KOPT-K1 (cell line): ENCODE results near the gene ARHGAP25.

Source experiments
- H3K27ac ChIP-seq: fragments of 200-600 bp; sonication (generic); 2 replicates; pipeline ENCODE4 v1.5.1; 2016; ENCODE audit warnings: antibody characterized with exemption, mild to moderate bottlenecking, low read depth, low read length; ENCODE audit not compliant: poor library complexity, severe bottlenecking
- H3K36me3 ChIP-seq: fragments of 200-600 bp; sonication (generic); 2 replicates; pipeline ENCODE4 v1.5.1; 2017; ENCODE audit warnings: antibody characterized with exemption, mild to moderate bottlenecking, low read length, moderate library complexity; ENCODE audit not compliant: insufficient read depth
- H3K9me3 ChIP-seq: fragments of 200-600 bp; sonication (generic); 2 replicates; pipeline ENCODE4 v1.5.1; 2017; ENCODE audit warnings: antibody characterized with exemption, low read length, mild to moderate bottlenecking; ENCODE audit not compliant: insufficient read depth, poor library complexity, severe bottlenecking

The ARHGAP25 gene, protein sequence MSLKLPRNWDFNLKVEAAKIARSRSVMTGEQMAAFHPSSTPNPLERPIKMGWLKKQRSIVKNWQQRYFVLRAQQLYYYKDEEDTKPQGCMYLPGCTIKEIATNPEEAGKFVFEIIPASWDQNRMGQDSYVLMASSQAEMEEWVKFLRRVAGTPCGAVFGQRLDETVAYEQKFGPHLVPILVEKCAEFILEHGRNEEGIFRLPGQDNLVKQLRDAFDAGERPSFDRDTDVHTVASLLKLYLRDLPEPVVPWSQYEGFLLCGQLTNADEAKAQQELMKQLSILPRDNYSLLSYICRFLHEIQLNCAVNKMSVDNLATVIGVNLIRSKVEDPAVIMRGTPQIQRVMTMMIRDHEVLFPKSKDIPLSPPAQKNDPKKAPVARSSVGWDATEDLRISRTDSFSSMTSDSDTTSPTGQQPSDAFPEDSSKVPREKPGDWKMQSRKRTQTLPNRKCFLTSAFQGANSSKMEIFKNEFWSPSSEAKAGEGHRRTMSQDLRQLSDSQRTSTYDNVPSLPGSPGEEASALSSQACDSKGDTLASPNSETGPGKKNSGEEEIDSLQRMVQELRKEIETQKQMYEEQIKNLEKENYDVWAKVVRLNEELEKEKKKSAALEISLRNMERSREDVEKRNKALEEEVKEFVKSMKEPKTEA

DNA sequence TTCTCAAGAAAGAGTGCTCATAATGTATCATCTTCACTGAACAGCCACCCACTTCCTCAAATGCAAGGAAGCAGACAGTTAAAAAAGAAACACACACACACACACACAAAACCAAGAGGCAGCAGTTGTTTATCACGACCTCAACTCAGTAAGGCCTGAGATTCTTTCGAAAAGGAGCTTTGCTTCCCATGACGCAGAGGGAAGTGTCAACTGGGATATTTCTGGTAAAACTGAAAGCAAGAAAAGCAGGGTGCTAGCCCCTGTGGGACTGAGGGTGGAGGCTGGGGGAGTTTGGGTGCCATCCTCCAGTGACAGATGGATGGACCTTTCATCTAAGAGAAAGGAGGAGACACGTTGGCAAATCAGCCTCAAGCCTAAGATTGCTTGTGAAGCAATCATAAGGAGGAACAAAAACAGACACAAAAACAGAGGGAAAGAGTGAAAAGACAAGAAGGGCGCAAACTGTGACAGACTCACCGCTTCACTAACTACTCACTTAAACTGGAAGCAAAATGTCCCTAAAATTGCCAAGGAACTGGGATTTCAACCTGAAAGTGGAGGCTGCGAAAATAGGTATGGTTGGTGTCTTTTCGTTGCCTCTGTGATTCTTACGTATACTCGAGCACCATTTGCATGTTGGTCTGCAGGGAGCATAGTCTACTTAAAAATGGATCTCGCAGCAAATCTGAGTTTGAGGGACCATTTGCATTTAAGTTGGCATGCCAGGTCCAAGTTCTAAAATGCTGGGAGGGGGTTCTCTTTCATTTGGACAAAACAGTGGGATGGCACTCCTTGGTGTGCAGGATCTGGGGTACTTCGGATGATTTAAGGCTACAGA, at the start of gene ARHGAP25:
Gene ARHGAP25 (plus strand): TSS at position 124 of the 838 bp plus-strand sequence. CDS start 389 bp downstream, at position 513.
- Histone ChIP-seq H3K9me3 (no peaks in the 10 kb centered on the region), H3K36me3 (no peaks in the 10 kb centered on the region), H3K27ac (peak within 1 kb of the TSS; percentile 92)

DNA sequence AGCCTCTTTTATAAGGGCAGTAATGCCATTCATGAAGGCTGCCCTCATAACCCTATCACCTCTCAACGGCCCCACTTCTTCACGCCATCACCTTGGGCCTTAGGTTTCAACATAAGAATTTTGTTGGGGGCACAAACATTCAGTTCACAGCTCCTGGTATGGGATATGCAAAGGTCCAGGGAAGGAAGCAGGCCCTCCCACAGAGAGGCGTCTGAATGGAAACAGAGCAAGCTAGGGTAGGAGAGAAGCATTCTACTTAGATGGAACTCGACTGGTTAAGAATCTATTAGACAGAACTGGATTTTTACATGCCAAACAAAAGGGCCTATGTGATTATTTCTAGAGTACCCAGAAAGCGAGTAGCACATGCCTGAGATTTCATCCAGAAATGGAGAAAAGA, 48.4 kb upstream of the ARHGAP25 start:
- Histone ChIP-seq H3K36me3 (no peaks in the 10 kb centered on the region), H3K27ac (no peak overlapping the region), H3K9me3 (no peaks in the 10 kb centered on the region)

DNA sequence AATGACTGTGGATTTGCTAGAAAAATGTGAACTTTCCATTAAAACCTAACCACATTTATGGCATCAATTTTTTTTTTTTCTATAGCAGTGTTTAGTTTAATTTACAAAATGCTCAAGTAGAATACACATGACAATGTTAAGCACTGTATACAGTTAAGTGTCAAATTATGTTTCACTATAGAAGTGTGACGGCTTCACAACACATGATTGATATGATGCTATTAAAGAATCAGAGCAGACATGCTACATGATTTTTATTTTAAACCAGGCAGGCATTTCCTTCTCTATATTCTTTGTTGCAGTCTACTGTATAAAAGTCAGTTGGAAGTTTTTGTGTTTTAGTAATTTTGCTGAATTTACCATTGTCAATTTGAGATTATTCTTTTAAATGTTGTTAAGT, 47.6 kb upstream of the ARHGAP25 start:
- H3K27ac ChIP-seq: no peak overlapping the region
- H3K36me3 ChIP-seq: no peaks in the 10 kb centered on the region
- H3K9me3 ChIP-seq: no peaks in the 10 kb centered on the region

DNA sequence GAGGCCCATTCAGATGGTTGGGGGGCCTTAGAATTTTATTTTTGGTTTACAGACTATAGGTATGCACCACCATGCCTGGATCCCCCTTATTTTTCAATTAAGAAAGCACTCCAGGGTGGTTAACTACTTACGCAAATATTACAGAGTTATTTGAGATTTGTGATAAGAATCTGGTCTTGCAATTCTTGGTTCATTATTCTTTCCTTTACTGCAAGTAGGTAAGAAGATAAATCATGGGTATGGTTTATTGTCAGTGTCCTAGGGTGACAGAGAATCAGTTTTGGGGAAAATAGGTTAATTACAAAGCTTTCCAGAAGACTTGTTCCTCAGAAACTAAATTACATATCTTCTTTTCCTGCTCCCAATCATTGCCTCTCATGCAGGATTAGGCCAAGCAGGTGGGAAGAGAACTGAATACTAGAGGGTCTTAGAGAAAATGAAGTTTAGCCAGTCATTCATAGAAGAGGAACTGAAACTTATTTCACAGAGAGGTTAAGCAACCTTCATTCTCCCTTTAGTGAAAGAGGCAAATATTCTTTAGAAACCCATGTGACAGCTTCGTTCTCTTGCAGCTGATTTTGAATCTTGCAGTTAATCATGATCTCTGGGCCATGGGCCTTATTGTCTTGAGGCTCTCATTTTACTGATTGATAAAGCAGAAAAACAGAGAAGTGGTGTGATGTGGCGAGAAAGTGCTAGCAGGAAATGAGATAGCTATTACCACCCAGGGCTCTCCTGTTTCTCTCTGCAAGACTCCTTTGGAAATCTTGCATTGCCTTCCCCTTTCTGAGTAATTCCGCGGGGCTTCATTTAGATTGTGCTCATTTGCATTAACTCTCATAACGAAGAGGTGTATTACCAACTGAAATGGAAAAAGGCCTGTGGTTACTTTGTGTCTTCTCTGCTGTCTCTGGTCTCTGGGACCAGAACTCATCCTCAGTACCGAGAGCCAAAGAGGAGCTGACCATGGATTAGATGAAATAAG, 44.8 kb upstream of the ARHGAP25 start:
- Histone ChIP-seq H3K27ac (no peak overlapping the region), H3K36me3 (no peaks in the 10 kb centered on the region), H3K9me3 (no peaks in the 10 kb centered on the region)

DNA sequence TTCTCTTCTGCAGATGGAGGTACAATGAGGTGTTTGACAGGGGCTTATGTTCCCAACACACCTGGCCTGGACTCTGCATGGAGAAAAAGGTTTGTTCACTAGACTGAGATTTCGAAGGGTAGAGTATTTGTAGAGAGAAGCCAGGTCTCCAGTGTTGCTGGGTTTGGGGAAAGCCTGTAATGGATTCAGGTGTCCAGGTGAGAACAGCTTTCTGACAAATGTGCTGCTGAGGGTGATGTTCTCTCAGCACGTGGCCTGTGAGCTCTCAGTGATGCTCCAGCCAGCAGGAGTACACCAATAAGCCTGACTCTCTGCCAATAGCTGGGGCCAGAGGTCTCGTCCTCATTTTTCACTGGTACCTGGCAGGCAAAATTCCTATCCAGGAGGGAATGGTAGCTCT, 43.8 kb upstream of the ARHGAP25 start:
- H3K9me3 ChIP-seq: no peaks in the 10 kb centered on the region
- H3K36me3 ChIP-seq: no peaks in the 10 kb centered on the region
- no peak overlapping the region for H3K27ac ChIP-seq

DNA sequence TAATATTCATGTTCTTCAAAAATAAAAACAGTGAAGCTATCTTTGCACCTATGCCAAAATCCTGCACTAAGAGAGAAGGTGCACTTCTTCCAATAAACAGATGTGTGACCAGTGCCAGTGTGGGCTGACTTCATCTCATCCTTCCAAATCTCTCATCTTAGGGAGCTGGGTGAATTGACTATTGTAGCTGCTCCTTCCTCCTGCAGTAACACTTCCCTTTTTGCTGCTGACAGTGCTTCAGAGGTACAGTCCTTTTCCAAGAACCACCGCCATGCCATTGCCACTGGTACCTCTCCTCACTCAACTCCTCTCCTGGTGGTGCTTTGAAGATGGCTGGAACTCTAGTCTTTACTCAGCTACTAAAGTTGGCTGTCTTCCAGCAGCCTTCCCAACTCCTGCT, 42.1 kb upstream of the ARHGAP25 start:
- peaks cover 9% of the 10 kb centered on the region for H3K9me3 ChIP-seq
- H3K36me3 ChIP-seq: no peaks in the 10 kb centered on the region
- no peak overlapping the region for H3K27ac ChIP-seq

DNA sequence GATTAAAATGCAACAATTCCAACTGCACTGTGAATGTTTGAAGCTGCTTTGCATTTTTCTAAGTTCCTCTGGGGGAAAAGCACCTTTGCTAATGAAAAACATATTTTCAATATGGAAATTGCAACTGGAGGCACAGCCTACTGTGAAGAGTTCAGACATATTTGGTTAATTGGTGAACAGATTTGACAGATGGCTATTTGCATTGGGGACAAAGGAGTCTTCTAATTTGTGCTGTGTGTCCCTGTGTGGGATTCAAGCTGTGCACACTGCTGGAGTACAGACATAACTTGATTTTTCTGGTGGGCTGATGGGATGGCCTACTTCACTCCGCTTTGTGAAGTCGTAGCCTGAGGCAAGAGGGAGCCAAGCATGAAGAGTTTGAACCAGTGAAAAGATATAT, 40.7 kb upstream of the ARHGAP25 start:
- Histone ChIP-seq H3K36me3 (no peaks in the 10 kb centered on the region), H3K27ac (no peak overlapping the region), H3K9me3 (peaks cover 9% of the 10 kb centered on the region)

DNA sequence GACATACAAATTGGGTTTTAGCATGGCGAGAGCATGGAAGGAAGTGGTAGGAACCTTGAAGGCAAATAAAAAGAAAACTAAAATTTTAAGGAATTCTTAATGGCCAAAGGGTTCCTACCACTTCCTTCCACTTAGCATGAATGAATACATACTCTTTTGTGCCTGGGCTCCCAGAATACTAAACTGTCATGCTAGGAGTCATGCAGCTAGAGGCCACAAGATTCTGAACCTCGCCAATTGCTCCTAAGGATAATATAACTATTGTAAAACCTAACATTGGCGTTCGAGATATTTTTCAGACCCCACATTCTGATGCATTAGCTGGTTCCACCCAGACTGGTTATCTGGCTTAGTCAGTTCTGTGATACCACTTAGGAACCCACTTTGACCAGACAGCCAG, 38.6 kb upstream of the ARHGAP25 start:
- H3K9me3 ChIP-seq: peaks cover 11% of the 10 kb centered on the region
- H3K27ac ChIP-seq: no peak overlapping the region

DNA sequence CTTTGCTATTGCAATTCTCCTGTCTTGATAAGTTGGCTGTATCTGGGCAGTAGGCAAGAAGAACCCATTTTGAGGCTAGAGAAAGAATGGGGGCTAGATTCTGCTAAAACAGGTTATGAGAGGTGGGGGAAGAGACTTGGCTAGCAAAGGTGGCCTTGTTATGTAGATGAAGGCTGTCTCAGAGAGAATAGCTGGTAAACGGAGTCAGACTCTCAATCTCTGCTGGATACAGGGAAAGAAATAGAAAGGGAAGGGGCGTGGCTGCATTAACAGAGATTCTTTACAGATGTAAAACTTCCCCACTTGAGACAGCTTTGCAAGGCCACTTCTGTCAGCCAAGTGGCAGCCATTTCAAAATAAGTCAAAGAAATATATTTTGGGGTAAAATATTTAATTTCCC, 38.1 kb upstream of the ARHGAP25 start:
- H3K9me3 ChIP-seq: peaks cover 11% of the 10 kb centered on the region

More for the DNA sequence above, 38.6 kb upstream of the ARHGAP25 start:
- no peaks in the 10 kb centered on the region for H3K36me3 ChIP-seq

DNA sequence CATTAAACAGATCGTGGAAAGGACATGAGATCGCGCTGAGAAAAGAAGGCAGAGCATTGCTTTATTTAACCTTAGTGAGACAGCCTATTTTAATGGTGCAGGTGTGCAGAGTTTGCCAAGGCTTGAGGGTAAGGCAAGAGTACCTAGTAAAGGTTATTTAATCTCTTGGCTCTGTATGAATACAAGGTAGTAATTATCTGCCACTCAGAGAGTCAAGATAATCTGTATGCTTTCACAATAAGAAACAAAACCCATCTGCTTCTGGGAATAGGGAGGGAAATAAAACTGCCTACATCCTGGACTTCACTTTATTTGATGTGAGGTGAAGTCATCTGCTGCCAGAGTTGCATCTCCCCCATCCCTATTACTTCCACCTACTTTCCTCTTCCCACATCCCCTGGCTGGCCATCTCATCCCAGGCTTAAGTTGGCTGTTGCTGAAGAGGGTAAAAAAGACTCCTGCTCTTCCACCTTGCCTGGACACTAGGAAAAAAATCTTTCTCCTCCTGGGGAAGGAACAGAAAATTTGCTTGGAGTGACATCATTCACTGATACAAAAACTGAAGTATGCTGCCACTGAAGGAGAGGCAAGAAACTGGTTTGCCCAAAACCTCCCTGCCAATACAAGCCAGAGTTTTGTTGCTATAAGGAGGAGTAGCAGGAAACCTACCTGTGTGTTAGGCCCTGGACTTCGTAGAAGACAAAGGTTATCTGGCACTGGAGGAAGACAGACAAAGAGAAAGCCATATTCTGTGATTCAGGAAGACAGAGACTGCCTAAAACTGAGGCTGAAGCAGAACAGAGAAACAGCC, 35.8 kb upstream of the ARHGAP25 start:
- Histone ChIP-seq H3K9me3 (peaks cover 11% of the 10 kb centered on the region), H3K27ac (no peak overlapping the region), H3K36me3 (no peaks in the 10 kb centered on the region)

More for the DNA sequence above, 38.1 kb upstream of the ARHGAP25 start:
- Histone ChIP-seq H3K27ac (no peak overlapping the region), H3K36me3 (no peaks in the 10 kb centered on the region)

DNA sequence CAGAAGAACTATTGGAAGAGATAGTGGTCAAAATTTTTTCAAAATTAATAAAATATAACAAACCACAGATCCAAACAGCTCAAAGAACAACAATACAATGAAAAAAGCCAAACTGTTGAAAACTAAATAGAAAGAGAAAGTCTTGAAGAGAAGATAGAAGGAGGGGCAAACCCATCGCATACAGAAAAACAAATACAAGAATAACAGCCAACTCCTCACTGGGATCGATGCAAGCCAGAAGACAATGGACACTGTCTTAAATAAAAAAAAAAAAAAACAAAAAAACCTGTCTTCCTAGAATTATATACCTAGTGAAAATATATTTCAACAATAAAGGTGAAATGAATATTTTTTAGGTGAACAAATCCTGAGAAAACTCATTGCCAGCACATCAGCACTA, 34.1 kb upstream of the ARHGAP25 start:
- Histone ChIP-seq H3K36me3 (no peaks in the 10 kb centered on the region), H3K9me3 (peaks cover 11% of the 10 kb centered on the region), H3K27ac (no peak overlapping the region)

DNA sequence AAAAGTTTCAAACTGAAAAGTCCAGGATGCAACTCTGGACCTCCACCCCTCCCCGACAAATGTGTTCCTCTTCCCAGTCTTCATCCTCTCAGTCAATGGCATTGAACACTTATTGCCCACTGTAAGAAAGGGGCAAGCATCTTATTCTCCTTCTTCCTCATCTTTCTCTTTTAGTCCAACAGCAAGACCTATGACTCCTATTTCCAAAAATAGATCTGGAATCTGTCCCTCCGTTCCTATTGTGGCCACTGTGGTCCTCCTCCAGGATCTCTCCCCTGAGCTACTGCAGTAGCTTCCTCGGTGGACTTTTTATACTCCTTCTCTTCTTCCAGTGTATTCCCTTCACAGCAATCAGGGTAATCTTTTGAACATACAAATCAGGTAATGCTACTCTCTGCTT, 28.0 kb upstream of the ARHGAP25 start:
- no peaks in the 10 kb centered on the region for H3K9me3 ChIP-seq
- H3K27ac ChIP-seq: no peak overlapping the region
- H3K36me3 ChIP-seq: no peaks in the 10 kb centered on the region

DNA sequence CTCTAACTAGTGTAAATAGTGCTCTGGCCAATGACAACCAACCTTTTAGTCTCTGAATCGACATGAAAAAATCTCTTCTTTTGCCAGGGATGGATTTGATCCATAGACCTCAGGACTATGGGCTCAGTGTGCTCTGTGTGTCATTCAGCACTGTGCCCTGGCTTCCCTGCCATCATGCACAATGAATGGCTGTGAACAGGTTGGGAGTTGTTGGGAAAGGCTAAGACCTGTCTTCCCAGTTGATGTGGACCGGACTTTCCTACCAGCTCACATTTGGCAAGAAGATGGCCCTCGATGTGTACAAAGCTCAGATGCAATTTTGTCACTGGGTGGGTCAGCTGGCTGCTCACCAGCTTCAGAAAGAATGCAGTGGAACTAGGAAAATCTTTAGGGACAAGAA, 26.0 kb upstream of the ARHGAP25 start:
- no peak overlapping the region for H3K27ac ChIP-seq
- H3K9me3 ChIP-seq: no peaks in the 10 kb centered on the region
- no peaks in the 10 kb centered on the region for H3K36me3 ChIP-seq
